ENCODE results near the gene MYO16.
"Not testable (repeated sequence)": the region's sequence is repeated elsewhere in the genome, so short reads cannot be mapped to it uniquely, and the experiment has no call there.

Gene MYO16

GRCh38 chr13:109199280-109199679, 569.9 kb downstream of the MYO16 start:
- DNase-seq (ENCODE audit: low read depth): no peak

- DNase-seq (ENCODE audit: low read depth): no peak
Measured at GRCh38 chr13:109200556-109200955, 571.1 kb downstream of the MYO16 start.

GRCh38 chr13:109203587-109203986, 574.2 kb downstream of the MYO16 start:
- DNase-seq (ENCODE audit: low read depth): no peak

- no peak for DNase-seq (ENCODE audit: low read depth)
Measured at GRCh38 chr13:109204252-109204651, 574.8 kb downstream of the MYO16 start.

GRCh38 chr13:109204657-109205056, 575.2 kb downstream of the MYO16 start:
- DNase-seq (ENCODE audit: low read depth): no peak

GRCh38 chr13:109205315-109205714, 575.9 kb downstream of the MYO16 start:
- DNase-seq (ENCODE audit: low read depth): no peak

- DNase-seq (ENCODE audit: low read depth): no peak
Measured at GRCh38 chr13:109206616-109207015, 577.2 kb downstream of the MYO16 start.

GRCh38 chr13:109207622-109208021, 578.2 kb downstream of the MYO16 start:
- no peak for DNase-seq (ENCODE audit: low read depth)

- DNase-seq (ENCODE audit: low read depth): no peak
Measured at GRCh38 chr13:109208522-109208921, 579.1 kb downstream of the MYO16 start.

- DNase-seq (ENCODE audit: low read depth): no peak
Measured at GRCh38 chr13:109209526-109209925, 580.1 kb downstream of the MYO16 start.

GRCh38 chr13:109211616-109212015, 582.2 kb downstream of the MYO16 start:
- no peak for DNase-seq (ENCODE audit: low read depth)

- DNase-seq (ENCODE audit: low read depth): no peak
Measured at GRCh38 chr13:109212650-109213049, 583.2 kb downstream of the MYO16 start.

GRCh38 chr13:109213714-109214113, 584.3 kb downstream of the MYO16 start:
- DNase-seq (ENCODE audit: low read depth): no peak

- DNase-seq (ENCODE audit: low read depth): no peak
Measured at GRCh38 chr13:109214393-109214792, 585.0 kb downstream of the MYO16 start.

- DNase-seq (ENCODE audit: low read depth): no peak
Measured at GRCh38 chr13:109215377-109215776, 586.0 kb downstream of the MYO16 start.

GRCh38 chr13:109217510-109217909, 588.1 kb downstream of the MYO16 start:
- DNase-seq (ENCODE audit: low read depth): not testable (repeated sequence)

- no peak for DNase-seq (ENCODE audit: low read depth)
Measured at GRCh38 chr13:109220631-109221030, 591.2 kb downstream of the MYO16 start.

GRCh38 chr13:109224033-109224432, 594.6 kb downstream of the MYO16 start:
- no peak for DNase-seq (ENCODE audit: low read depth)

GRCh38 chr13:109226631-109227030, 597.2 kb downstream of the MYO16 start:
- DNase-seq (ENCODE audit: low read depth): no peak

- DNase-seq (ENCODE audit: low read depth): no peak
Measured at GRCh38 chr13:109227344-109227940, 598.0 kb downstream of the MYO16 start.

- DNase-seq (ENCODE audit: low read depth): no peak
Measured at GRCh38 chr13:109228211-109228610, 598.8 kb downstream of the MYO16 start.

GRCh38 chr13:109231888-109232287, 602.5 kb downstream of the MYO16 start:
- no peak for DNase-seq (ENCODE audit: low read depth)

GRCh38 chr13:109233293-109233692, 603.9 kb downstream of the MYO16 start:
- no peak for DNase-seq (ENCODE audit: low read depth)

GRCh38 chr13:109235901-109236300, 606.5 kb downstream of the MYO16 start:
- DNase-seq (ENCODE audit: low read depth): no peak

GRCh38 chr13:109241160-109241559, 611.7 kb downstream of the MYO16 start:
- DNase-seq (ENCODE audit: low read depth): no peak
